ENCODE data around the gene MYH6. TPM values are rescaled to one million over a fixed set of nuclear protein-coding genes. Genes with fewer than 3 reads are reported as not detected.

Gene MYH6
- polyA plus RNA-seq, 4 donors = 0.01 to 52.1 (median 1.1) TPM

DNA sequence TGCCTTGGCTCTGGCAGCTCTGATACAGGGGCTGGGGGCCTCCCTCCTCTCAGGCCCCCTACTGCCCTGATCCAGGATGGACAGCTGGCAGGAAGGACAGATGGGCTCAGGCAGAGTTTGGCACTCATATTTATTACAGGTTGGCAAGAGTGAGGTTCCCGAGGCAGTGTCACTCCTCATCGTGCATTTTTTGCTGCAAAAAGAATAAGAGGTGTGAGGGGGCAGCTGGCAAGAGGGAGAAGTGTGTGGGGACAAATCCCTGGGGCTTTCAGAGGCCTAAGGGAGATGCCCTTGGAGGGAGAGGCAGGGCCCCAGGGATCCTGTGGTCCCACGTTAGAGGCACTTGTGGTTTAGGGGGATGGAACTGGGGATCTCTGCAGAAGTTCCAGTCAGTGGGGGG is 26.2 kb downstream of the MYH6 start:
- Histone ChIP-seq H3K27ac (ENCODE audit: low read depth in 1 of 3, low read length in 2 of 3) (no peak overlapping the region), H3K4me1 (ENCODE audit: control insufficient read depth in 3 of 3, insufficient read depth in 2 of 3, low read depth in 1 of 3, low read length in 2 of 3) (peaks cover 0 to 5% (median 3%) of the 10 kb centered on the region in 3 donors), H3K36me3 (ENCODE audit: control insufficient read depth in 3 of 3, insufficient read depth in 2 of 3, low read depth in 1 of 3, low read length in 3 of 3) (no peaks in the 10 kb centered on the region), H3K27me3 (ENCODE audit: control insufficient read depth in 3 of 3, insufficient read depth in 3 of 3, low read length in 3 of 3) (peaks cover 0 to 2% (median 0%) of the 10 kb centered on the region in 3 donors), H3K9me3 (ENCODE audit: control insufficient read depth in 2 of 2, insufficient read depth in 1 of 2, low read depth in 1 of 2, low read length in 1 of 2) (no peaks in the 10 kb centered on the region), H3K4me3 (ENCODE audit: low read depth in 1 of 3, low read length in 3 of 3) (no peak overlapping the region)
- 53 to 69% (median 56%) methylated on average over 3 of the region's 3 CpGs for WGBS, 3 donors
- no peak for FAIRE-seq
- DNase-seq = no peak

- no peak for FAIRE-seq
- peaks cover 0 to 5% (median 3%) of the 10 kb centered on the region in 3 donors for H3K4me1 ChIP-seq (ENCODE audit: control insufficient read depth in 3 of 3, insufficient read depth in 2 of 3, low read depth in 1 of 3, low read length in 2 of 3)
- no peaks in the 10 kb centered on the region for H3K36me3 ChIP-seq (ENCODE audit: control insufficient read depth in 3 of 3, insufficient read depth in 2 of 3, low read depth in 1 of 3, low read length in 3 of 3)
- peaks cover 0 to 4% (median 0%) of the 10 kb centered on the region in 3 donors for H3K27me3 ChIP-seq (ENCODE audit: control insufficient read depth in 3 of 3, insufficient read depth in 3 of 3, low read length in 3 of 3)
- WGBS, 3 donors = 71 to 86% (median 85%) methylated on average over 4 of the region's 4 CpGs
- no peak overlapping the region for H3K4me3 ChIP-seq (ENCODE audit: low read depth in 1 of 3, low read length in 3 of 3)
- no peak overlapping the region for H3K27ac ChIP-seq (ENCODE audit: low read depth in 1 of 3, low read length in 2 of 3)
- DNase-seq = no peak
- H3K9me3 ChIP-seq (ENCODE audit: control insufficient read depth in 2 of 2, insufficient read depth in 1 of 2, low read depth in 1 of 2, low read length in 1 of 2) = no peaks in the 10 kb centered on the region
Observed at GRCh38 chr14:23380976-23381375, 27.1 kb downstream of the MYH6 start.

DNA sequence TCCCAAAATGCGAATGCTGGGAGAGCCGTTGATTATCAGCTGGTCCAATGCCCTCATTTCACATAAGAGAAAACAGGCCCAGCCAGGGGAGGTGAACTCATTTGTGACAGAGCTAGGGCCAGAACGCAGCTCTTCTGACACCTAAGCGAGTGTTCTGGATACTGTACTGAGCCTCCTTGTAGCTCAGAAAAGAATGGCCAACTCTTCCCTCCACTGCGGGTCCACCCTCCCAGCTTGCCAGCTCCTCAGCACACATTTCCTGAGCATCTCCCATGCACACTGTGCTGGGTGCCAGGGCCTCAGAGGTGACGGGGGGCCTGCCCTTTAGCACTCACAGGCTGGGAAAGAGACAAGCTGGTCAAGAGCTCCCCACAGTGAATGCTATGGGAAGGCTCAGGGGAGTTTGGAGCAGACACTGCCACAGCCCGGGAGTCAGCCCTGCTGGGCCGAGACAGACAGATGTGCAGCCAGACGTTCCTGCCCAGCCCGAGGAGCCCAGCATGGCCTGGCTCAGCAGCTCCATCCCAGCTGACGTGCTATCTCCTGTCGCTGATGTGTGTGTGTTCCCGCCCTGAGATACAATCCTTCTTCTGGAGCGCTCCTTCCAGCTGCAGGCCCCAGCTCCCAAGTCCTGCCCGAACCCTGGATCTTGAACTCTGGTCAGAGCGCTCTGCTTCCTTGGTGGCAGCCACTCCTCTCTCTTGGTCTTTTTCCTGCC is 27.7 kb downstream of the MYH6 start:
- peaks cover 0 to 4% (median 0%) of the 10 kb centered on the region in 3 donors for H3K27me3 ChIP-seq (ENCODE audit: control insufficient read depth in 3 of 3, insufficient read depth in 3 of 3, low read length in 3 of 3)
- no peaks in the 10 kb centered on the region for H3K36me3 ChIP-seq (ENCODE audit: control insufficient read depth in 3 of 3, insufficient read depth in 2 of 3, low read depth in 1 of 3, low read length in 3 of 3)
- no peak overlapping the region for H3K27ac ChIP-seq (ENCODE audit: low read depth in 1 of 3, low read length in 2 of 3)
- no peak overlapping the region for H3K4me3 ChIP-seq (ENCODE audit: low read depth in 1 of 3, low read length in 3 of 3)
- FAIRE-seq = no peak
- WGBS, 3 donors = 26 to 51% (median 37%) methylated on average over 16 of the region's 16 CpGs
- H3K4me1 ChIP-seq (ENCODE audit: control insufficient read depth in 3 of 3, insufficient read depth in 2 of 3, low read depth in 1 of 3, low read length in 2 of 3) = peaks cover 0 to 5% (median 3%) of the 10 kb centered on the region in 3 donors
- DNase-seq = peak; percentile 35 to 85
- H3K9me3 ChIP-seq (ENCODE audit: control insufficient read depth in 2 of 2, insufficient read depth in 1 of 2, low read depth in 1 of 2, low read length in 1 of 2) = no peaks in the 10 kb centered on the region

DNA sequence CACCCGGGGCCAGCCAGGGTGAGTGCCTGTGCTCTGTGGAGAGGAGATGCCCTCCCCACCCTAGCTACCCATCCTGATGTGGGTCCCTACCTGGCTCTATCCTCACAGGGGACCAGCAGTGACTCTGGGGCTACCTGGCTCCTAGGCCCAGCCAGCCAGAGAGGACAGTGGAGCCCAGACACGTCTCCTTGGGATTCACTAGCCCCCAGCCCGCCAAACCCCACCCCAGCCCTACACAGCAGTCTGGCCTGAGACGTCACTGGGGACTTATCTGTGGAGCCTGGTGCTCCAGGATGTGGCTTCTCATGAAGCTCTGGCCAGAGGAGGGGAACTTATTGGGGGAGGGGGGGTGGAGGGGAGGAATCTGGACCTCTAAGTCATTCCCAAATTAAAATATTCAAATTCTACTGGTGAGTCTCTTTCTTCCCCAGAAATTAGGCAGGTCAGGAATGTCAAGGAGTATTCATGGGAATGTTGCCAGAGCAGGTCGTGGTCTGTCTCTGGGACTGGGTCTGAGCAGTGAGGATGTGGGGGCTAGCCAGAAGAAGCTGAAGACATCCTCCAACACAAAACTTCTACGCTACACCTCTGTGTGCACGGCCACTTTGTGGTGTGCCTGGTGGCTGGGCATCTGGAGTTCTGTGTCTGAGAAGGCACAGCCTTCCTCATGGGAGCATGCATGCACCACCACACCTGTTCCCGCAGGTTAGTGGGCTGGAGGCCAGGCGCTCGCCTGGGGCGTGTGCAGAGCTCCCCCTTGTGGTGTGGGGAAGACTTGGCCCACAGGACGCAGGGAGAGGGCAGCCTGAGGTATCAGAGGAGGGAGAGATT is 28.5 kb downstream of the MYH6 start:
- Histone ChIP-seq H3K4me1 (ENCODE audit: control insufficient read depth in 3 of 3, insufficient read depth in 2 of 3, low read depth in 1 of 3, low read length in 2 of 3) (peaks cover 0 to 5% (median 3%) of the 10 kb centered on the region in 3 donors), H3K4me3 (ENCODE audit: low read depth in 1 of 3, low read length in 3 of 3) (no peak overlapping the region), H3K9me3 (ENCODE audit: control insufficient read depth in 2 of 2, insufficient read depth in 1 of 2, low read depth in 1 of 2, low read length in 1 of 2) (no peaks in the 10 kb centered on the region), H3K27ac (ENCODE audit: low read depth in 1 of 3, low read length in 2 of 3) (no peak overlapping the region), H3K27me3 (ENCODE audit: control insufficient read depth in 3 of 3, insufficient read depth in 3 of 3, low read length in 3 of 3) (peaks cover 0 to 4% (median 0%) of the 10 kb centered on the region in 3 donors), H3K36me3 (ENCODE audit: control insufficient read depth in 3 of 3, insufficient read depth in 2 of 3, low read depth in 1 of 3, low read length in 3 of 3) (no peaks in the 10 kb centered on the region)
- FAIRE-seq (no peak), DNase-seq (peak; percentile 74 to 78)
- WGBS, 3 donors = 32 to 41% (median 35%) methylated on average over 12 of the region's 12 CpGs

DNA sequence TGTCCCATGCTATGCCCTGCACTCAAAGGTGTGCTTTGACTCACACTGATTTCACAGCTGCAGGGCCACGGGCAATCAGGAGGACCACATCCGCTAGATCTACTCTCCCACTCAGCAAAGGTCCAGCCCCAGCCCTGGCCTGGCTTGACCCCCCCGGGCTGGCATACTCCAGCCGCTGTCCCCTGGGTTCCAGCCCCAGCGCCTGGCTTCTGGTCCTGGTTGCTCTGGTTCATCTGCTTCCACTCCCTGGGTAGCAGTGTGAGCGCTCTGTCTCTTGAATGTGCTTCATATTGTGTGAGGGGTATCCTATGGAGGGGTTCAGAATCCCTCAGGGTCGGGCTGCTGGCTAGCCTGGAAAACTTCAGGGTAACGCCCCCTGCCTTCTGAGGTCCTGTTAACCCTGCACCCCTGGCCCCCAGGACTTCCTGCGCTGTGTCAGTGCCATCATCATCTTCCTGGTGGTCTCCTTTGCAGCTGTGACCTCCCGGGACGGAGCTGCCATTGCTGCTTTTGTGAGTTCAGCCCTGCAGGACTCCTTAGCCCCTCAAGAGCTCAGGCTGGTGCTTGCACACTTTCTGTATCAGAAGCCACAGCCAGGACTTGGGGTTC is 29.4 kb downstream of the MYH6 start:
- WGBS, 3 donors = 83 to 87% (median 85%) methylated on average over 11 of the region's 11 CpGs
- no peak overlapping the region for H3K27ac ChIP-seq (ENCODE audit: low read depth in 1 of 3, low read length in 2 of 3)
- no peaks in the 10 kb centered on the region for H3K9me3 ChIP-seq (ENCODE audit: control insufficient read depth in 2 of 2, insufficient read depth in 1 of 2, low read depth in 1 of 2, low read length in 1 of 2)
- no peaks in the 10 kb centered on the region for H3K36me3 ChIP-seq (ENCODE audit: control insufficient read depth in 3 of 3, insufficient read depth in 2 of 3, low read depth in 1 of 3, low read length in 3 of 3)
- H3K27me3 ChIP-seq (ENCODE audit: control insufficient read depth in 3 of 3, insufficient read depth in 3 of 3, low read length in 3 of 3) = peaks cover 0 to 4% (median 0%) of the 10 kb centered on the region in 3 donors
- no peak overlapping the region for H3K4me3 ChIP-seq (ENCODE audit: low read depth in 1 of 3, low read length in 3 of 3)
- FAIRE-seq = no peak
- H3K4me1 ChIP-seq (ENCODE audit: control insufficient read depth in 3 of 3, insufficient read depth in 2 of 3, low read depth in 1 of 3, low read length in 2 of 3) = peaks cover 0 to 5% (median 3%) of the 10 kb centered on the region in 3 donors
- DNase-seq = no peak

DNA sequence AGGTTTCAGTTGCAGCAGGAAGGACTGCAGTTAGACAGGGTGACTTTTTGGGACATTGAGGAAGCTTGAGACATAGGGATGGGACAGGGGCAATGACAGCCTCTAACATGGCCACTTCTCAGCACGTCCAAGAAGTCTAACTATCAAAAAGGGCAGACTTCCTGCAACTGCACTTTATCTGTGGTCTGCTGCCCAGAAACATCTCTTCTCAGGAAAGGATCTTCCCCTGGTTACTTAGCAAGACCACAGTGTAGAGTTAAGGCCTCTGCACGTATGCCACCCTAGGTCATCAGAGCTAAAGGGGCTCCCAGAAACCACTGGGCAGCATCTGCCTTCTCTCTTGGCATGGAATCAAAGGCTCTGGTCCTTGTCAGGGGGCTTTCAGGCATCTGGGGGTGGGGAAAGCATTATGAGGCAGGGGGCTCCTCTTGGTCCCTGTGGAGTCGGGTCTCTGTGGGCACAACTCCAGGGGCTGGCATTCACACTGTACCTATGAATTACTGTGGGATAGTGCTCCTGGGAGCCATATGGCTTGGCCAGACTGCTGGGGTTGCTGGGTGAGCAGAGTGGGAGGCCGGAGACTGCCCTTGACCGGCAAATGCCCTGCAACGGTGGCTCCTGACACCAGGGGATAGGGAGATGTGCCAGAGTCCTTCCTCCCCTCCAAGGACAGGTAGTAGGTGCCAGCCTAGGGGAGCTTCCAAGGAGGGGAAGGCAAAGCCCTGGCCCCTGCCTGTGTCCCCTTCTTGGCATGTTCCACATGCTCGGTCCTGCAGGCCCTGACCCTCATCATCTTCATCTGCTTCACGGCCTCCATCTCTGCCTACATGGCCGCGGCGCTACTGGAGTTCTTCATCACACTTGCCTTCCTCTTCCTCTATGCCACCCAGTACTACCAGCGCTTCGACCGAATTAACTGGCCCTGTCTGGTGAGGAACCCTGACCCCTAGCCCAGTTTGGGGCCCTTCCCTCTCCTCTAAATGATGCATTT is 30.2 kb downstream of the MYH6 start:
- no peak overlapping the region for H3K27ac ChIP-seq (ENCODE audit: low read depth in 1 of 3, low read length in 2 of 3)
- H3K9me3 ChIP-seq (ENCODE audit: control insufficient read depth in 2 of 2, insufficient read depth in 1 of 2, low read depth in 1 of 2, low read length in 1 of 2) = no peaks in the 10 kb centered on the region
- FAIRE-seq (no peak), DNase-seq (no peak)
- WGBS, 3 donors = 84 to 87% (median 86%) methylated on average over 14 of the region's 14 CpGs
- no peak overlapping the region for H3K4me3 ChIP-seq (ENCODE audit: low read depth in 1 of 3, low read length in 3 of 3)
- peaks cover 0 to 4% (median 0%) of the 10 kb centered on the region in 3 donors for H3K27me3 ChIP-seq (ENCODE audit: control insufficient read depth in 3 of 3, insufficient read depth in 3 of 3, low read length in 3 of 3)
- no peaks in the 10 kb centered on the region for H3K36me3 ChIP-seq (ENCODE audit: control insufficient read depth in 3 of 3, insufficient read depth in 2 of 3, low read depth in 1 of 3, low read length in 3 of 3)
- peaks cover 0 to 5% (median 3%) of the 10 kb centered on the region in 3 donors for H3K4me1 ChIP-seq (ENCODE audit: control insufficient read depth in 3 of 3, insufficient read depth in 2 of 3, low read depth in 1 of 3, low read length in 2 of 3)

DNA sequence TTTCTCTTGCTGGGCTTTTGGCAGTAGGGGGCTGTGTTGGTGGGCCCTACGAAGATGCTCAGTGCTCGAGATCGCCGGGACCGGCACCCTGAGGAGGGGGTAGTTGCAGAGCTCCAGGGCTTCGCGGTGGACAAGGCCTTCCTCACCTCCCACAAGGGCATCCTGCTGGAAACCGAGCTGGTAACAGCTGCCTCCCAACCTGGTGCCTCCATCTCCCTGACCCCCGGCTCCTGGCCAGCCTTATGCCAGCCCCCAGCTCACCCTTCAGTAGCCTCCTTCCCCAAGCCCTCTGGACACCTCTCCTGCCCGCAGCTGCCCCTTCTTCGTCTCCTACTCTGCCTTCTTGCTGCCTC is 30.9 kb downstream of the MYH6 start:
- no peak for FAIRE-seq
- Histone ChIP-seq H3K36me3 (ENCODE audit: control insufficient read depth in 3 of 3, insufficient read depth in 2 of 3, low read depth in 1 of 3, low read length in 3 of 3) (no peaks in the 10 kb centered on the region), H3K9me3 (ENCODE audit: control insufficient read depth in 2 of 2, insufficient read depth in 1 of 2, low read depth in 1 of 2, low read length in 1 of 2) (no peaks in the 10 kb centered on the region), H3K4me1 (ENCODE audit: control insufficient read depth in 3 of 3, insufficient read depth in 2 of 3, low read depth in 1 of 3, low read length in 2 of 3) (peaks cover 0 to 5% (median 3%) of the 10 kb centered on the region in 3 donors), H3K4me3 (ENCODE audit: low read depth in 1 of 3, low read length in 3 of 3) (no peak overlapping the region), H3K27me3 (ENCODE audit: control insufficient read depth in 3 of 3, insufficient read depth in 3 of 3, low read length in 3 of 3) (peaks cover 0 to 4% (median 0%) of the 10 kb centered on the region in 3 donors), H3K27ac (ENCODE audit: low read depth in 1 of 3, low read length in 2 of 3) (no peak overlapping the region)
- WGBS, 3 donors = 62 to 82% (median 76%) methylated on average over 11 of the region's 11 CpGs
- DNase-seq = no peak
